PC-3 (cell line): ENCODE measurements around the gene RAB4B. TPM values are rescaled to one million over a fixed set of nuclear protein-coding genes. Genes with fewer than 3 reads are reported as not detected.
"Not testable (repeated sequence)": the region's sequence is repeated elsewhere in the genome, so short reads cannot be mapped to it uniquely, and the experiment has no call there.

Source experiments
- ATAC-seq: fragments of 200-7000 bp; cut with Tn5 transposase; 2 replicates; pipeline ENCODE4 v1.9.1; 2020; ENCODE audit warnings: mild to moderate bottlenecking, moderate library complexity
- BruUV-seq: library from RNA; stranded (reverse); fragments of 400-500 nt; replicated peaks from 2 replicates; lab custom pipeline; 2021; lab: Mats Ljungman, UMichigan
- CTCF ChIA-PET: fragments of 300-600 bp; sonication (Branson Sonifier 250); formaldehyde crosslinking; loops from one replicate; lab custom pipeline; 2022; ENCODE audit warnings: antibody characterized with exemption; lab: Charles Lee
- POLR2A ChIA-PET: fragments of 300-600 bp; sonication (Branson Sonifier 250); formaldehyde crosslinking; loops from one replicate; lab custom pipeline; 2022; ENCODE audit warnings: antibody characterized with exemption; ENCODE audit not compliant: unreplicated experiment; lab: Charles Lee
- DNase-seq: peaks from one replicate; pipeline ENCODE4 v3.0.0-alpha.2; 2015
- H2AFZ ChIP-seq: fragments of 300-600 bp; sonication (generic); 2 replicates; pipeline ENCODE4 v1.6.0; 2016; ENCODE audit warnings: antibody characterized with exemption, low read length
- H3F3A ChIP-seq: fragments of 300-600 bp; sonication (generic); one replicate; pipeline ENCODE4 v1.6.0; 2017; ENCODE audit warnings: antibody characterized with exemption, low read length, control low read depth, mild to moderate bottlenecking; ENCODE audit not compliant: unreplicated experiment
- H3K27ac ChIP-seq: fragments of 300-600 bp; sonication (generic); 2 replicates; pipeline ENCODE4 v1.5.1; 2016; ENCODE audit warnings: mild to moderate bottlenecking, low read length
- H3K27me3 ChIP-seq: fragments of 300-600 bp; sonication (generic); 2 replicates; pipeline ENCODE4 v1.6.1; 2016; ENCODE audit warnings: low read length, mixed read lengths
- H3K36me3 ChIP-seq: fragments of 300-600 bp; sonication (generic); 2 replicates; pipeline ENCODE4 v1.6.1; 2016; ENCODE audit warnings: low read depth, mixed run types, low read length, mixed read lengths
- H3K4me1 ChIP-seq: fragments of 300-600 bp; sonication (generic); 2 replicates; pipeline ENCODE4 v1.5.1; 2016; ENCODE audit warnings: low read length; ENCODE audit not compliant: insufficient read depth
- H3K4me2 ChIP-seq: fragments of 300-600 bp; sonication (generic); 2 replicates; pipeline ENCODE4 v1.6.0; 2016; ENCODE audit warnings: low read length
- H3K4me3 ChIP-seq: fragments of 300-600 bp; sonication (generic); 2 replicates; pipeline ENCODE4 v1.5.1; 2016; ENCODE audit warnings: mild to moderate bottlenecking, low read length, mixed read lengths
- H3K79me2 ChIP-seq: fragments of 300-600 bp; sonication (generic); 2 replicates; pipeline ENCODE4 v1.6.1; 2017; ENCODE audit warnings: low read length, mixed read lengths
- H3K9ac ChIP-seq: fragments of 300-600 bp; sonication (generic); 2 replicates; pipeline ENCODE4 v1.6.0; 2016; ENCODE audit warnings: mild to moderate bottlenecking, low read length
- H3K9me2 ChIP-seq: fragments of 300-600 bp; sonication (generic); replicated peaks from 2 replicates; pipeline ENCODE4 v1.6.1; 2016; ENCODE audit warnings: mixed run types, low read length, mixed read lengths
- H3K9me3 ChIP-seq: fragments of 300-600 bp; sonication (generic); 2 replicates; pipeline ENCODE4 v1.6.1; 2016; ENCODE audit warnings: low read length, mixed read lengths
- H4K20me1 ChIP-seq: fragments of 300-600 bp; sonication (generic); 2 replicates; pipeline ENCODE4 v1.6.1; 2016; ENCODE audit warnings: low read length, mixed read lengths
- intact Hi-C: fragments of 100-400 bp; cut with micrococcal nuclease; formaldehyde crosslinking; loops from 2 replicates; pipeline ENCODE4 v1.9.0; 2023
- total RNA-seq: library from RNA; depleted of rRNA; stranded (reverse); fragments of >200 nt; gene quantifications from 2 replicates; pipeline ENCODE4 v1.2.3, GENCODE V29; 2014; rRNA removed

The RAB4B gene
- total RNA-seq, 1 experiment from 2014 or later, result 7.4 TPM

DNA sequence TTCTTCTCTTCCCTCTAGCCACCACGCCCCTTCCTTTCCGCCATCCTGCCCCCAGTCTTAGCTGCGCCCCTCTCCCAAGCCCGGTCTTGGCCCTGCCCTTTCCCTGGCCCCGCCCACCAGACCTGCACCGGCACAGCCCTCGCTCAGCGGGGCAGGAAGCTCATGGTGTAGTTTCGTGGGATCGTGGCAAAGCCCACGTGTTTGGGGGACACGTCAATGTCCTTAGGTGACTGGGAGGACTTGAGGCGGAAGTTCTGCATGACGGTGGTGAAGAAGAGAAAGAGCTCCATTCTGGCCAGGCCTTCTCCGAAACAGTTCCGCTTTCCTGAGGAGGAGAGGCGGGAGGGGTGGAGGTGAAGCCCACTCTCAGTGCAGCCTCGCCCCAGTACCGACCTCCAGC is 65.6 kb downstream of the RAB4B start:
- H2AFZ ChIP-seq, H3K9me3 ChIP-seq, H3K4me3 ChIP-seq, H3F3A ChIP-seq, H3K79me2 ChIP-seq, DNase-seq, ATAC-seq, H3K36me3 ChIP-seq, CTCF ChIA-PET, H3K27ac ChIP-seq, POLR2A ChIA-PET, H3K4me1 ChIP-seq, H4K20me1 ChIP-seq, H3K27me3 ChIP-seq, H3K4me2 ChIP-seq, H3K9ac ChIP-seq, BruUV-seq, intact Hi-C loops, H3K9me2 ChIP-seq: not testable (repeated sequence)

Other genes starting within 250 kb of the RAB4B start
- 43.0 and 63.2 TPM in 2 replicates for gene SHKBP1, start 201.4 kb upstream of the RAB4B start, total RNA-seq
- gene LTBP4, start 176.9 kb upstream of the RAB4B start, total RNA-seq, result 8.9 and 16.7 TPM in 2 replicates
- gene NUMBL, start 87.6 kb upstream of the RAB4B start, total RNA-seq, result 14.5 and 21.4 TPM in 2 replicates
- 17.2 and 19.5 TPM in 2 replicates for gene COQ8B, start 61.4 kb upstream of the RAB4B start, total RNA-seq
- 28.4 and 44.2 TPM in 2 replicates for gene ITPKC, start 61.1 kb upstream of the RAB4B start, total RNA-seq
- 0.40 and 0.86 TPM in 2 replicates for gene ACTMAP, start 27.8 kb upstream of the RAB4B start, total RNA-seq
- gene SNRPA, start 27.0 kb upstream of the RAB4B start, total RNA-seq, result 207 and 243 TPM in 2 replicates
- gene MIA, start 2.7 kb upstream of the RAB4B start, total RNA-seq, result 1.4 TPM in 1 of 2 replicates, not detected in the other
- 36.6 and 58.9 TPM in 2 replicates for gene EGLN2, start 20.9 kb downstream of the RAB4B start, total RNA-seq
- not detected in 2 replicates for gene CYP2A6, start 72.2 kb downstream of the RAB4B start, total RNA-seq
- not detected in 2 replicates for gene CYP2A7, start 104.0 kb downstream of the RAB4B start, total RNA-seq
- not detected in 2 replicates for gene CYP2B6, start 213.0 kb downstream of the RAB4B start, total RNA-seq